HCT116 (cell line): ENCODE measurements around the gene ATG5. TPM values are rescaled to one million over a fixed set of nuclear protein-coding genes. Genes with fewer than 3 reads are reported as not detected.

Source experiments
- ATAC-seq: fragments of 200-7000 bp; cut with Tn5 transposase; 2 replicates; pipeline ENCODE4 v1.9.1; 2020; ENCODE audit warnings: mild to moderate bottlenecking, moderate library complexity
- BruUV-seq: library from RNA; stranded (reverse); fragments of 400-500 nt; replicated peaks from 2 replicates; lab custom pipeline; 2021; lab: Mats Ljungman, UMichigan
- CTCF ChIA-PET: fragments of 300-600 bp; sonication (Branson Sonifier 250); formaldehyde crosslinking; loops from one replicate; lab custom pipeline; 2021; ENCODE audit warnings: antibody characterized with exemption; lab: Charles Lee
- POLR2A ChIA-PET: fragments of 300-600, 350-600 bp; sonication (Branson Sonifier 250); formaldehyde crosslinking; loops from one replicate; lab custom pipeline; 2021; ENCODE audit warnings: antibody characterized with exemption; lab: Charles Lee
- RAD21 ChIA-PET, 2 experiments: fragments of 300-600 bp; sonication (Branson Sonifier 250); formaldehyde crosslinking; loops; one replicate each; lab custom pipeline; 2023; ENCODE audit warnings: low total read pairs in 2 of 2; ENCODE audit not compliant: uncharacterized antibody in 2 of 2, unreplicated experiment in 2 of 2, low non-redundant PET in 1 of 2; lab: Charles Lee
- DNase-seq: peaks from one replicate; pipeline ENCODE4 v3.0.0-alpha.2; 2010; ENCODE audit warnings: low read depth, low spot score
- H2AFZ ChIP-seq: fragments of 200-600 bp; shearing (Covaris generic), sonication (generic); 2 replicates; pipeline ENCODE4 v1.6.1; 2017; ENCODE audit warnings: low read depth, mixed run types, mixed read lengths, antibody characterized with exemption, low read length; ENCODE audit not compliant: poor library complexity, severe bottlenecking
- H3K27ac ChIP-seq: 2 replicates; pipeline ENCODE4 v1.5.1; 2012; ENCODE audit warnings: low read depth, low read length
- H3K27me3 ChIP-seq: fragments of 200-600 bp; sonication (generic); 2 replicates; pipeline ENCODE4 v1.6.1; 2016; ENCODE audit warnings: mixed run types, low read length, mixed read lengths; ENCODE audit not compliant: insufficient read depth
- H3K36me3 ChIP-seq, 2 experiments: fragments of 200-500 bp in 1 of 2; fragments of 200-600 bp in 1 of 2; sonication (Bioruptor generic) in 1 of 2; sonication (generic) in 1 of 2; 2 replicates each; pipeline versions ENCODE4 v1.5.1 to v1.6.1; 2014 to 2016; ENCODE audit warnings: low read length in 2 of 2, inconsistent platforms in 1 of 2, mixed read lengths in 1 of 2, mixed run types in 1 of 2; ENCODE audit not compliant: insufficient read depth in 2 of 2, control insufficient read depth in 1 of 2
- H3K4me1 ChIP-seq, 2 experiments: fragments of 200-600 bp in 1 of 2; sonication (generic) in 1 of 2; 2 replicates each; pipeline versions ENCODE4 v1.5.1 to v1.6.1; 2012 to 2017; ENCODE audit warnings: low read length in 2 of 2, inconsistent platforms in 1 of 2, mild to moderate bottlenecking in 1 of 2, mixed read lengths in 1 of 2, mixed run types in 1 of 2, moderate library complexity in 1 of 2; ENCODE audit not compliant: insufficient read depth in 2 of 2, control insufficient read depth in 1 of 2
- H3K4me2 ChIP-seq: fragments of 200-600 bp; sonication (generic); 2 replicates; pipeline ENCODE4 v1.6.1; 2017; ENCODE audit warnings: mixed run types, low read length, mixed read lengths
- H3K4me3 ChIP-seq, 2 experiments: fragments of 200-600 bp in 1 of 2; sonication (generic) in 1 of 2; replicated peaks in 1 of 2; 2 replicates each; pipeline ENCODE4 v1.5.1; 2011 to 2016; ENCODE audit warnings: low read length in 2 of 2, control low read depth in 1 of 2, low read depth in 1 of 2, mild to moderate bottlenecking in 1 of 2, mixed read lengths in 1 of 2, mixed run types in 1 of 2
- H3K79me2 ChIP-seq: fragments of 200-600 bp; sonication (generic); 2 replicates; pipeline ENCODE4 v1.6.1; 2017; ENCODE audit warnings: mild to moderate bottlenecking, mixed run types, low read length, moderate library complexity, mixed read lengths; ENCODE audit not compliant: insufficient read depth
- H3K9ac ChIP-seq: fragments of 200-600 bp; sonication (generic); 2 replicates; pipeline ENCODE4 v1.6.1; 2016; ENCODE audit warnings: low read length, mixed read lengths
- H3K9me2 ChIP-seq: fragments of 200-600 bp; sonication (generic), shearing (Covaris generic); 2 replicates; pipeline ENCODE4 v1.6.1; 2017; ENCODE audit warnings: mixed run types, mild to moderate bottlenecking, moderate library complexity; ENCODE audit not compliant: insufficient read depth
- H3K9me3 ChIP-seq, 2 experiments: fragments of 200-500 bp in 1 of 2; fragments of 200-600 bp in 1 of 2; sonication (Bioruptor generic) in 1 of 2; sonication (generic) in 1 of 2; 2 replicates each; pipeline ENCODE4 v1.6.1; 2014 to 2017; ENCODE audit warnings: low read length in 2 of 2, mixed read lengths in 2 of 2, inconsistent platforms in 1 of 2, low read depth in 1 of 2, mild to moderate bottlenecking in 1 of 2, mixed run types in 1 of 2, moderate library complexity in 1 of 2; ENCODE audit not compliant: control insufficient read depth in 1 of 2, insufficient read depth in 1 of 2
- H4K20me1 ChIP-seq: fragments of 200-600 bp; sonication (generic), shearing (Covaris generic); 2 replicates; pipeline ENCODE4 v1.6.1; 2017; ENCODE audit warnings: mixed run types, mild to moderate bottlenecking, moderate library complexity; ENCODE audit not compliant: insufficient read depth
- ATF3 ChIP-seq: IDR thresholded peaks from 2 replicates; pipeline ENCODE4 v1.6.1; 2012
- CBX3 ChIP-seq: IDR thresholded peaks from 2 replicates; pipeline ENCODE4 v1.6.1; 2012; ENCODE audit warnings: low read depth
- CTCF ChIP-seq, 3 experiments: fragments of 200-600 bp in 1 of 3; sonication (generic) in 1 of 3; IDR thresholded peaks in 2 of 3; conservative IDR thresholded peaks in 1 of 3; 2 replicates each; pipeline ENCODE4 v1.5.1; 2012 to 2017; ENCODE audit warnings: low read depth in 2 of 3, low read length in 2 of 3, antibody characterized with exemption in 1 of 3, borderline replicate concordance in 1 of 3, control low read depth in 1 of 3, mild to moderate bottlenecking in 1 of 3, mixed read lengths in 1 of 3, mixed run types in 1 of 3, moderate library complexity in 1 of 3; ENCODE audit not compliant: insufficient read depth in 1 of 3
- FOSL1 ChIP-seq: IDR thresholded peaks from 2 replicates; pipeline ENCODE4 v1.6.1; 2012; ENCODE audit warnings: low read depth
- MAX ChIP-seq: IDR thresholded peaks from 2 replicates; pipeline ENCODE4 v1.6.1; 2012
- RAD21 ChIP-seq: IDR thresholded peaks from 2 replicates; pipeline ENCODE4 v1.6.1; 2012; ENCODE audit warnings: low read depth, mild to moderate bottlenecking
- intact Hi-C: fragments of 100-400 bp; cut with micrococcal nuclease; formaldehyde crosslinking; loops from 2 replicates; pipeline ENCODE4 v1.10.0; 2022
- total RNA-seq: library from RNA; stranded (reverse); gene quantifications from one replicate; pipeline ENCODE4 v1.2.1, GENCODE V29; 2021; ENCODE audit not compliant: unreplicated experiment
- TF ChIP-seq, protein P1 (sequence below): IDR thresholded peaks from 2 replicates; pipeline ENCODE4 v1.6.1; 2012; ENCODE audit warnings: low read depth

Gene ATG5
- total RNA-seq, 1 experiment from 2014 or later: 39.6 TPM

- DNase-seq (peak; percentile 72), ATAC-seq (peak; percentile 85)
- Histone ChIP-seq H3K4me3 (no peak overlapping the region), H2AFZ (no peak overlapping the region), H3K4me1 (no peaks in the 10 kb centered on the region), H3K27ac (no peak overlapping the region), H3K36me3 (no peaks in the 10 kb centered on the region), H4K20me1 (peaks cover 3% of the 10 kb centered on the region; the same call in 1 of the 2 replicates), H3K27me3 (no peaks in the 10 kb centered on the region), H3K9me3 (no peaks in the 10 kb centered on the region), H3K9ac (no peak overlapping the region), H3K79me2 (peaks cover 39% of the 10 kb centered on the region), H3K4me2 (no peak overlapping the region), H3K9me2 (no peaks in the 10 kb centered on the region)
- RAD21 ChIA-PET: interaction anchor here (0.6 to 1.7 kb wide), 6 partner anchors 82 to 792 kb away, joined by 3 to 7 read pairs (median 4); partner anchors contain the start of gene PRDM1 (in 1 of the 2)
- POLR2A ChIA-PET: interaction anchor here (0.8 kb wide), 1 partner anchor 125 kb away, joined by 3 read pairs; no protein-coding TSS in a partner anchor
- no TSS peak for BruUV-seq
- intact Hi-C loops: loop anchor here (1.0 to 5.0 kb wide), 5 partner anchors 137 to 792 kb away; partner anchors contain the start of gene PRDM1
- CTCF ChIA-PET: interaction anchor here (0.6 to 4.1 kb wide), 25 partner anchors 10 to 792 kb away, joined by 3 to 40 read pairs (median 6); partner anchors contain the start of genes ATG5 and PRDM1
- TF ChIP-seq RAD21 (peak; percentile 89), FOSL1 (no peak), ATF3 (no peak), MAX (no peak), CBX3 (no peak), CTCF (IDR thresholded peaks at IDR 0.05 in 2 of 3, conservative IDR thresholded peaks at IDR 0.05 in 1 of 3; ENCODE audit: borderline replicate concordance in 1 of 3, insufficient read depth in 1 of 3, low read depth in 2 of 3, low read length in 2 of 3) (peak; percentile 60 to 80 (median 62))
- TF ChIP-seq, protein P1, sequence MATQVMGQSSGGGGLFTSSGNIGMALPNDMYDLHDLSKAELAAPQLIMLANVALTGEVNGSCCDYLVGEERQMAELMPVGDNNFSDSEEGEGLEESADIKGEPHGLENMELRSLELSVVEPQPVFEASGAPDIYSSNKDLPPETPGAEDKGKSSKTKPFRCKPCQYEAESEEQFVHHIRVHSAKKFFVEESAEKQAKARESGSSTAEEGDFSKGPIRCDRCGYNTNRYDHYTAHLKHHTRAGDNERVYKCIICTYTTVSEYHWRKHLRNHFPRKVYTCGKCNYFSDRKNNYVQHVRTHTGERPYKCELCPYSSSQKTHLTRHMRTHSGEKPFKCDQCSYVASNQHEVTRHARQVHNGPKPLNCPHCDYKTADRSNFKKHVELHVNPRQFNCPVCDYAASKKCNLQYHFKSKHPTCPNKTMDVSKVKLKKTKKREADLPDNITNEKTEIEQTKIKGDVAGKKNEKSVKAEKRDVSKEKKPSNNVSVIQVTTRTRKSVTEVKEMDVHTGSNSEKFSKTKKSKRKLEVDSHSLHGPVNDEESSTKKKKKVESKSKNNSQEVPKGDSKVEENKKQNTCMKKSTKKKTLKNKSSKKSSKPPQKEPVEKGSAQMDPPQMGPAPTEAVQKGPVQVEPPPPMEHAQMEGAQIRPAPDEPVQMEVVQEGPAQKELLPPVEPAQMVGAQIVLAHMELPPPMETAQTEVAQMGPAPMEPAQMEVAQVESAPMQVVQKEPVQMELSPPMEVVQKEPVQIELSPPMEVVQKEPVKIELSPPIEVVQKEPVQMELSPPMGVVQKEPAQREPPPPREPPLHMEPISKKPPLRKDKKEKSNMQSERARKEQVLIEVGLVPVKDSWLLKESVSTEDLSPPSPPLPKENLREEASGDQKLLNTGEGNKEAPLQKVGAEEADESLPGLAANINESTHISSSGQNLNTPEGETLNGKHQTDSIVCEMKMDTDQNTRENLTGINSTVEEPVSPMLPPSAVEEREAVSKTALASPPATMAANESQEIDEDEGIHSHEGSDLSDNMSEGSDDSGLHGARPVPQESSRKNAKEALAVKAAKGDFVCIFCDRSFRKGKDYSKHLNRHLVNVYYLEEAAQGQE: no peak
Measured at GRCh38 chr6:106223300-106223930, 102.1 kb downstream of the ATG5 start.
